GM21526 (cell line): ENCODE results near the gene EXOSC2.

ENCODE experiments used
- ATAC-seq: cut with Tn5 transposase; IDR thresholded peaks from one replicate; pipeline ENCODE4 v1.9.1; 2021; ENCODE audit warnings: moderate library complexity; ENCODE audit not compliant: unreplicated experiment, low FRiP score

EXOSC2 gene

DNA sequence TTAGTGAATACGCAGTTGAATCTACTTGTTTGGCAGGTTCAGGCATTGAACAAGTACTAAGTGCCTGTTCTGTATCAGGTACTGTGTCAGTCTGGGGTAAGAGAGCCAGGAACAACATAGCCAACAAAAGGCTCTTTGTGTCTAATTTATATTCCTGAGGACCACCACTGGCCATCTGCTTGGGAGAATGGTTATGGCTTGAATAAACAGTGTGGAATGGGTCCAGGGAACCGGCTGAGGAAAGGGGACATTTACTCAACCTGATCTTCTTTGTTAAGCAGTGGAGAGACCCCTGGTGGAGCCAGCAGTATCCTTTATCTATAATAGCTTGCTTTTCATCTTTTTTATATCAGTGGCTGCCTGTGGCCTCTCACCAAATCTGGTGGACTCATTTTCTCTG lies 38.6 kb downstream of the EXOSC2 start:
- ATAC-seq = no peak

DNA sequence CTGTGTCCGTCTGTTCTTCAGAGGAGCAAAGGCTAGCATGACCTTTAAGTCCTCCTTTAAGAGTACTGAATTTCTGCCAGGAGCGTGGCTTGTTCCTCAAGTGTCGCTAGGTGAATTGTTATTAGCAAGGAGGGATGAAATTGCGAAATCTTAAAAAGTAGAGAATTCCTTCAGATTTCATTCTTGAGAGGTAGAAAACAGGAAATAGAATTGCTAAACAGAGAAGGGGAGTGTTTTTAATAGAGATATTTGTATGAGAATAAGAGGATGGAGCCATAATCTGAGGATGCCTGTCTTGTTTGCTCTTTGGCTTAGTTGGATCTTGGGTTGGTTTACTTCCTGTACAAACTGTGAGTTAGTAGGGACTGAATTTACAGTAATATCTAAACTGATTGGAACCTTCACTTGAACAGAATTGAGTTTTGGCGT lies 39.2 kb downstream of the EXOSC2 start:
- ATAC-seq = no peak

- ATAC-seq = no peak
Measured at GRCh38 chr9:130735566-130735965, 42.0 kb downstream of the EXOSC2 start.

DNA sequence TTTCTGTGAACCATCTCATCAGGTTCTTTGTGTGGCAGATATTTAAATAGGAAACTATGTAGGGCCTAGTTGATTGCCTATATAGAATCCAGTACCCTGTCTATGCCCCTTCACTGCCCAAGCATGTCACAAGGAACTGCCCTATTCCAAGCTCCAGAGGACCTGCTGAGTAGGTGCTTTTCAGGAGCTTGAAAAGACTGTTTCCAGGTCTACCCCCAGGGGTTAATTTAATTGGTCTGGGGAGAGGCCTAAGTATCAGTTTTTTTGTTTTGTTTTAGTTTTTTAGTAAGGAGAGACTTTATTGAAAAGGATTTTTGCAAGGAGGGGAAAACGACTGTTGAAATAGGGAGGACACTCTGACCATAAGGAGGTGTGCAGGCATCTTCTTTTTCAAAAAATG lies 43.3 kb downstream of the EXOSC2 start:
- ATAC-seq = no peak

- no peak for ATAC-seq
Measured at GRCh38 chr9:130738281-130738680, 44.7 kb downstream of the EXOSC2 start.

GRCh38 chr9:130739081-130739480 lies 45.5 kb downstream of the EXOSC2 start:
- ATAC-seq = no peak

- ATAC-seq = no peak
Measured at GRCh38 chr9:130740218-130741023, 46.8 kb downstream of the EXOSC2 start.

DNA sequence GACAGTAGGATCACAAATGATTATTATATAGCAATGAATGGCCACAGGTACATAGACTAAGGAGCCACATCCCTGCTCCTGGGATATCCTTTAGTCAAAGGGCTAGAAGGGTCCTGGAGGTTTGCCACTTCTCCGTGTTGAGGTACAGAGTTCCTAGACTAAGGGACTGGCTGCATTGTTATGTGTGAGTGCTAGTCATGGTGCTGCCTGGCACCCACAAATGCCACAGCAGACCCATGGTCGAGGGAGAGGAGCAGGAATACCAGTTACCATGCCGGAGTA lies 47.4 kb downstream of the EXOSC2 start:
- ATAC-seq = no peak

DNA sequence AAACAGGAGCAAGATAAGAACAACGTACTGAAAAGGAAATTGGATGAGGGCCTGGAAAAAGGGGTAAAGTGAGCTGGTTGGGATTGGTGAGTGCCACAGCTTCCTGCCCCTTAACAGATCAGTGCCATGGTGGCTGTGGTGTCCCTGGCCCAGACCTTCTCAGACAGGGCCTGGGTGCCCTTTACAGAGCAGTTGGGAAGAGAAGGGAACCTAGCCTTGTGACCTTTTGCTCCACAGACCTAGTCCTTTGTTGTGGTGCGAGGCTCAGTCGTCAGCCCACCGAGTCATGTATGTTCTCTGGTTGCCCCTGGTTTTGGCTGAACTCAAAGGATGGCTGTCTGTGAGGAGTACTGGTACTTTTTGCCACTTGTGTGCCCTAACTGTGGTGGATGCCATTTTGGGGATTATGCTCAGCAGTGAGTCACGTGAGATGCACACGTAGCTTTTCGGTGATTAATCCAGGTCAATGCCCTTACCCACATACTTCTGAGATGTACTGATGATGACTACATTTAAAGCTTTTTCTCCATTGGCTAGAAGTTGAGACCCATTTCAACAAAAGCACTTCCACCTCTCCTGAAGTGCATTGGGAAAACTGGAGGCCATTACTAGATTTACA lies 48.4 kb downstream of the EXOSC2 start:
- no peak for ATAC-seq

DNA sequence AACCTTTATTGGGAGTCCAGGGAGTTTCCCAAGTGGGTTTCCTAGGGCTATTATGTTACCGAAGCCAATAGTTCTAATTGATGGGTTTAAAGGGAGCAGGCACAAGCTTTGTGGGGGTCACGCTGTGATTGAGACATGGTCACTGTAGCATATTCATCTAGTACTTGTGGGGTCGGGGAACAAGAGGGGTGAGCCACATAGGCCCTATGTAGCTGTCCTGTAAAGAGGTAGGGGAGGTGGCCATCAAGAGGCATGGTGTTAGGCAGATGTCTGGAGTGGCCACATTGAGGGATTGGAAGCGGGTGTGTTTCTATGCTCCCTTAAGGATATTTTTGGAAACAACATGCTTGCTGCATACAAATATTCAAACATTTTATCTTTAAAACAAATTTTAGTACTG lies 50.1 kb downstream of the EXOSC2 start:
- no peak for ATAC-seq

GRCh38 chr9:130745210-130745800 lies 51.7 kb downstream of the EXOSC2 start:
- no peak for ATAC-seq

DNA sequence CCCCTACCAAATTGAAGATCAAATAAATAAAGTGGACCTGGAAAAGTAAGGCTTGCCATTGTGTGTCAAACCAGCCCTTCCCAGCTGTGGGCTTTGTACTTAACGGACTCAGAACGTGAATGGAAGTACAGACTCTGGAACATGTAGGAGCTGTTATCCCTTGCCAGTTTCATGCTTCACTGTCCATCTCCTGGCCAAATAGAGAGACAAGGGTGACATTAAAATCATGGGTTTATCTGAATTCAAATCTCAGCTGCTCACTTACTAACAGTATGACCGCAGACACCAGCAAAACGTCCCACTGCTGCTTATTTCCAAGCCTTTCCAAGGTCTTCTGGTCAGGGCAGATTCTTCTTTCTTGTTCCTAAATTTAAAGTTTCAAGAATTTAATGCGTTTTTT lies 52.2 kb downstream of the EXOSC2 start:
- ATAC-seq = no peak

DNA sequence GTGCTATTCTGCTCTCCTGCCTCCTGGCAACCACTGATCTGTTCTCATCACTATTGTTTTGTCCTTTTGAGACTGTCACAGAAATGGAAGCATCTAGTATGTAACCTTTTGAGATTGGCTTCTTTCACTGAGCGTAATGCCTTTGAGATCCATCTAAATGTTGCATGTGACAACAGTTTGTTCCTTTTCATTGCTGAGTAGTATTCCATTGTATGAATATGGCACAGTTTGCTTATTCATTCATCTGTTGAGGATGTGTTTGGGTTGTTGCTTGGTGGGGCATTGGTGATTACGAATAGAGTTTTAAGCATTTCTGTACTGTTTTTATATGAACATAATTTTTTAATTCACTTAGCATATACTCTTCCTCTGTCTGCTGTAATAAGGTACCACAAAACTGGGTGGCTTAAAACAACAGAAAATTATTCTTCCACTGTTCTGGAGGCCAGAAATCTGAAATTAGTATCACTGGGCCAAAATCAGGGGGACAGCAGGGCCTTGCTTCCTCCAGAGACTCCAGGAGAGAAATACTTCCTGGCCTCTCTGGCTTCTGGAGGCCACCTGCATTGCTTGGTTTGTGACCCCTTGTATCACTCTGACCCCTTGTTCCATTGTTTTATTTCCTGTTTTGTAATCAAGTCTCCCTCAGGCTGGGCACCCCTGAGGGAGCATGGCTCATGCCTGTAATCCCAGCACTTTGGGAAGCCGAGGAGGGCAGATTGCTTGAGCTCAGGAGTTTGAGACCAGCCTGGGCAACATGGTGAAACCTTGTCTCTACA lies 53.0 kb downstream of the EXOSC2 start:
- no peak for ATAC-seq

DNA sequence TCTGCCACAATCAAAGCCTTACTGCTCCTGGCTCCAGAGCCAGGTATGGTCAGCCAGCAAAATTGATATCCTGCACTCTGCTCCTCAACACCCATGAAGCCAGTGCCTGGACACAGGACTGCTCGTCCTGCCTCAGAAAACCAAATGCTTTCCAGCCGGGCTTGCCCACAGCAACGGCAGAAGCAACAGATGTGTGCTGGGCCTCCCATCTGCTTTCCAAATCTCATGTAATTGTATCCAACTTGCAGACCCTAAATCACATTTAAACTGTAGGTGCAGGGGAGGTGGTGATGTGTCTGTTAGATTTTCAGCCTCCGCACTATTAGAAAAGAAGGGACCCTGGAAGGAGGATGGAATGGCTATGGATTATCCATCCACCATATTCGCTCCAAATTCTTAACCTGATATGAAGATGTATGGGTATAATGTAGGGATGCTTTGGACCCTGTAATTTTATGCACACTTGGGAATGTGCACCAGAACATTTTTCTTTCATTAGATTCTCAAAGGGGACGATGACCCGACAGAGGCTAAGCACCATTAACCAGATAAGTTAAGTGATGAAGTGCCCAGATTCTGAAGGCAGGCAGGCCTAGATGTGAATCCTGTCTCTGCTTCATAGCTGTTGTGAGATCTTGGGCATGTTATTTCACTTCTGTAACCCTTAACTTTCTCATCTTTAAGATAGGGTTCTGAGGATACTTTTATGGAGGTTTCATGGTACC lies 58.2 kb downstream of the EXOSC2 start:
- ATAC-seq = no peak
